CD14-positive monocyte (primary cell): ENCODE measurements around the gene EDC3. TPM values are rescaled to one million over a fixed set of nuclear protein-coding genes. Genes with fewer than 3 reads are reported as not detected.
A peak's percentile ranks its signal among the peaks of the same experiment; 100 is the strongest.

ENCODE experiments used
- DNase-seq, 3 donors: peaks; one replicate each; pipeline ENCODE4 v3.0.0-alpha.2; 2011 to 2022
- H2AFZ ChIP-seq: 2 replicates; pipeline ENCODE4 v1.6.0; 2012; ENCODE audit warnings: mild to moderate bottlenecking, low read depth, low read length, inconsistent platforms; ENCODE audit not compliant: insufficient read depth, poor library complexity, severe bottlenecking
- H3K27ac ChIP-seq, 2 donors: 1 replicate in 1 of 2; 2 replicates in 1 of 2; pipeline ENCODE4 v1.5.1; 2012 to 2013; ENCODE audit warnings: low read length in 2 of 2, control low read depth in 1 of 2, inconsistent platforms in 1 of 2, low read depth in 1 of 2, mild to moderate bottlenecking in 1 of 2
- H3K27me3 ChIP-seq, 2 donors: one replicate each; pipeline versions ENCODE4 v1.6.0 to v1.6.1; 2011 to 2013; ENCODE audit warnings: low read length in 2 of 2; ENCODE audit not compliant: control insufficient read depth in 2 of 2, insufficient read depth in 2 of 2
- H3K36me3 ChIP-seq, 2 donors: replicated peaks in 1 of 2; 1 replicate in 1 of 2; 2 replicates in 1 of 2; pipeline versions ENCODE4 v1.5.1 to v1.6.1; 2012 to 2013; ENCODE audit warnings: low read length in 2 of 2, control low read depth in 1 of 2, inconsistent platforms in 1 of 2, mild to moderate bottlenecking in 1 of 2; ENCODE audit not compliant: insufficient read depth in 2 of 2, control insufficient read depth in 1 of 2
- H3K4me1 ChIP-seq, 2 donors: 1 replicate in 1 of 2; 2 replicates in 1 of 2; pipeline versions ENCODE4 v1.5.1 to v1.6.1; 2012 to 2013; ENCODE audit warnings: low read length in 2 of 2, control low read depth in 1 of 2, inconsistent platforms in 1 of 2, mild to moderate bottlenecking in 1 of 2, moderate library complexity in 1 of 2; ENCODE audit not compliant: insufficient read depth in 2 of 2, control insufficient read depth in 1 of 2
- H3K4me2 ChIP-seq: replicated peaks from 2 replicates; pipeline ENCODE3; 2012; ENCODE audit warnings: low read length, moderate library complexity, mild to moderate bottlenecking; ENCODE audit not compliant: poor library complexity, severe bottlenecking; ENCODE audit errors: extremely low read depth
- H3K4me3 ChIP-seq, 3 experiments: fragments of 200-600 bp in 1 of 3; sonication (generic) in 1 of 3; replicated peaks in 1 of 3; 1 replicate in 2 of 3; 2 replicates in 1 of 3; pipeline ENCODE4 v1.5.1; 2011 to 2013; ENCODE audit warnings: low read length in 3 of 3, mild to moderate bottlenecking in 3 of 3, control low read depth in 2 of 3, low read depth in 2 of 3, inconsistent platforms in 1 of 3, moderate library complexity in 1 of 3
- H3K79me2 ChIP-seq: 2 replicates; pipeline ENCODE4 v1.6.0; 2012; ENCODE audit warnings: mild to moderate bottlenecking, control low read depth, inconsistent platforms, low read length, moderate library complexity; ENCODE audit not compliant: insufficient read depth
- H3K9ac ChIP-seq: 2 replicates; pipeline ENCODE4 v1.6.0; 2017; ENCODE audit warnings: low read length, mild to moderate bottlenecking; ENCODE audit not compliant: insufficient read depth, poor library complexity, severe bottlenecking
- H3K9me3 ChIP-seq, 2 donors: replicated peaks in 1 of 2; 1 replicate in 1 of 2; 2 replicates in 1 of 2; pipeline versions ENCODE4 v1.5.1 to v1.6.1; 2012 to 2013; ENCODE audit warnings: low read length in 2 of 2, control low read depth in 1 of 2; ENCODE audit not compliant: control insufficient read depth in 1 of 2, insufficient read depth in 1 of 2
- H4K20me1 ChIP-seq: 2 replicates; pipeline ENCODE4 v1.6.0; 2012; ENCODE audit warnings: mild to moderate bottlenecking, low read length, control low read depth, moderate library complexity; ENCODE audit not compliant: insufficient read depth
- H3K27ac Mint-ChIP-seq, 7 donors: one replicate each; pipeline ENCODE4 v1.8.0; 2020; ENCODE audit warnings: mild to moderate bottlenecking in 7 of 7, mixed read lengths in 7 of 7, moderate library complexity in 6 of 7, inconsistent platforms in 2 of 7
- H3K27me3 Mint-ChIP-seq, 3 donors: one replicate each; pipeline ENCODE4 v1.8.0; 2021 to 2022; ENCODE audit warnings: low read depth in 3 of 3, mild to moderate bottlenecking in 3 of 3, mixed read lengths in 3 of 3, moderate library complexity in 3 of 3, inconsistent platforms in 1 of 3
- H3K36me3 Mint-ChIP-seq, 2 donors: one replicate each; pipeline ENCODE4 v1.8.0; 2020; ENCODE audit warnings: mixed read lengths in 2 of 2, inconsistent platforms in 1 of 2, mild to moderate bottlenecking in 1 of 2
- H3K4me1 Mint-ChIP-seq: one replicate; pipeline ENCODE4 v1.8.0; 2020; ENCODE audit warnings: mild to moderate bottlenecking, mixed read lengths
- H3K4me3 Mint-ChIP-seq, 2 donors: one replicate each; pipeline ENCODE4 v1.8.0; 2020; ENCODE audit warnings: mild to moderate bottlenecking in 2 of 2, mixed read lengths in 2 of 2, moderate library complexity in 1 of 2
- H3K9me3 Mint-ChIP-seq, 7 donors: one replicate each; pipeline ENCODE4 v1.8.0; 2020 to 2022; ENCODE audit warnings: mixed read lengths in 7 of 7, mild to moderate bottlenecking in 6 of 7, moderate library complexity in 6 of 7, inconsistent platforms in 2 of 7
- CTCF ChIP-seq: fragments of 200-600 bp; IDR thresholded peaks from one replicate; pipeline ENCODE4 v1.8.0; 2022; ENCODE audit warnings: antibody characterized with exemption, mild to moderate bottlenecking
- WGBS: methylation state at CpG from one replicate; pipeline ENCODE4 v1.1.5; 2013; ENCODE audit warnings: missing lambda C conversion rate; ENCODE audit not compliant: insufficient coverage; 5-methylcytosine and 5-hydroxymethylcytosine counted together
- intact Hi-C, 2 donors: fragments of 100-400 bp; cut with micrococcal nuclease; formaldehyde crosslinking; loops; one replicate each; pipeline versions ENCODE4 v1.15.0 to v1.15.1; 2023
- polyA plus RNA-seq, 3 donors: library from polyadenylated mRNA; depleted of rRNA in 1 of 3; unstranded in 2 of 3; stranded (reverse) in 1 of 3; fragments of 300-500 nt in 2 of 3; fragments of >200 nt in 1 of 3; fragmentation: Illumina TruSeq in 2 of 3; gene quantifications; 1 replicate in 2 of 3; 2 replicates in 1 of 3; pipeline ENCODE4 v1.2.3, GENCODE V29; 2012 to 2021

The EDC3 gene
- polyA plus RNA-seq, 3 donors, result 10.0 to 14.9 (median 10.5) TPM

- H3K27me3 Mint-ChIP-seq, result no peaks in the 10 kb centered on the region
- Histone ChIP-seq H3K4me1 (no peaks in the 10 kb centered on the region), H3K4me3 (no peak overlapping the region), H3K9me3 (peaks cover 4 to 8% of the 10 kb centered on the region in 2 donors), H3K27ac (no peak overlapping the region), H3K9ac (no peak overlapping the region), H3K36me3 (peaks cover 8 to 12% of the 10 kb centered on the region in 2 donors), H3K27me3 (no peaks in the 10 kb centered on the region), H2AFZ (no peak overlapping the region), H3K79me2 (peaks cover 20% of the 10 kb centered on the region), H3K4me2 (no peak overlapping the region), H4K20me1 (peaks cover 4% of the 10 kb centered on the region)
- intact Hi-C loops, result no loop called here
- peak overlapping the region in 1 of 7 donors; percentile 6 for H3K27ac Mint-ChIP-seq
- H3K4me3 Mint-ChIP-seq, result no peak overlapping the region
- TF ChIP-seq CTCF, result no peak
- DNase-seq, result no peak
- 100% methylated on average over 1 of the region's 3 CpGs for WGBS
- H3K4me1 Mint-ChIP-seq, result peaks cover 4% of the 10 kb centered on the region
- H3K9me3 Mint-ChIP-seq, result peaks cover 2 to 14% (median 3%) of the 10 kb centered on the region in 7 donors
- H3K36me3 Mint-ChIP-seq, result peaks cover 14 to 40% of the 10 kb centered on the region in 2 donors
Observed at GRCh38 chr15:74682954-74683353, 12.9 kb downstream of the EDC3 start.

GRCh38 chr15:74680456-74680855 lies 15.4 kb downstream of the EDC3 start:
- Histone ChIP-seq H3K4me2 (no peak overlapping the region), H2AFZ (no peak overlapping the region), H3K4me3 (no peak overlapping the region), H3K4me1 (no peaks in the 10 kb centered on the region), H3K36me3 (peaks cover 5 to 9% of the 10 kb centered on the region in 2 donors), H4K20me1 (peaks cover 4% of the 10 kb centered on the region), H3K9ac (no peak overlapping the region), H3K27me3 (no peaks in the 10 kb centered on the region), H3K9me3 (peaks cover 4 to 8% of the 10 kb centered on the region in 2 donors), H3K27ac (no peak overlapping the region), H3K79me2 (peaks cover 25% of the 10 kb centered on the region)
- H3K9me3 Mint-ChIP-seq, result peaks cover 2 to 12% (median 3%) of the 10 kb centered on the region in 7 donors
- H3K27ac Mint-ChIP-seq, result no peak overlapping the region
- intact Hi-C loops, result no loop called here
- no CpG with 5 or more reads among the region's 2 CpGs for WGBS
- peaks cover 4% of the 10 kb centered on the region for H3K4me1 Mint-ChIP-seq
- no peak for TF ChIP-seq CTCF
- H3K36me3 Mint-ChIP-seq, result peaks cover 16 to 31% of the 10 kb centered on the region in 2 donors
- H3K27me3 Mint-ChIP-seq, result no peaks in the 10 kb centered on the region
- no peak for DNase-seq
- H3K4me3 Mint-ChIP-seq, result no peak overlapping the region
